WTC11 (cell line): ENCODE data around the gene SMOC1.

Experiments
- CTCF ChIP-seq: fragments of 200-600 bp; IDR thresholded peaks from 2 replicates; pipeline ENCODE4 v1.8.0; 2022; ENCODE audit warnings: antibody characterized with exemption
- SP1 ChIP-seq: sonication (generic); formaldehyde crosslinking; conservative IDR thresholded peaks from 2 replicates; pipeline ENCODE4 v1.8.1; 2022; ENCODE audit warnings: missing genetic modification reagents
- TEAD4 ChIP-seq: sonication (generic); formaldehyde crosslinking; IDR thresholded peaks from 2 replicates; pipeline ENCODE4 v1.8.0; 2022; ENCODE audit warnings: mild to moderate bottlenecking, missing genetic modification reagents
- TF ChIP-seq, protein P1 (sequence below): sonication (generic); formaldehyde crosslinking; IDR thresholded peaks from 2 replicates; pipeline ENCODE4 v1.8.1; 2022; ENCODE audit warnings: low read depth, missing genetic modification reagents, borderline replicate concordance
- TF ChIP-seq, protein P2 (sequence below): sonication (generic); formaldehyde crosslinking; IDR thresholded peaks from 2 replicates; pipeline ENCODE4 v1.8.0; 2023; ENCODE audit warnings: mild to moderate bottlenecking, missing genetic modification reagents
- TF ChIP-seq, protein P3 (sequence below): sonication (generic); formaldehyde crosslinking; IDR thresholded peaks from 2 replicates; pipeline ENCODE4 v1.8.0; 2022; ENCODE audit warnings: mild to moderate bottlenecking, missing genetic modification reagents
- TF ChIP-seq, protein P4 (sequence below): sonication (generic); formaldehyde crosslinking; IDR thresholded peaks from 2 replicates; pipeline ENCODE4 v1.8.1; 2023; ENCODE audit warnings: mild to moderate bottlenecking, moderate library complexity, missing genetic modification reagents

- TF ChIP-seq CTCF (no peak), TEAD4 (CRISPR knock-in tag) (no peak), SP1 (CRISPR knock-in tag) (no peak)
- TF ChIP-seq, protein P1, sequence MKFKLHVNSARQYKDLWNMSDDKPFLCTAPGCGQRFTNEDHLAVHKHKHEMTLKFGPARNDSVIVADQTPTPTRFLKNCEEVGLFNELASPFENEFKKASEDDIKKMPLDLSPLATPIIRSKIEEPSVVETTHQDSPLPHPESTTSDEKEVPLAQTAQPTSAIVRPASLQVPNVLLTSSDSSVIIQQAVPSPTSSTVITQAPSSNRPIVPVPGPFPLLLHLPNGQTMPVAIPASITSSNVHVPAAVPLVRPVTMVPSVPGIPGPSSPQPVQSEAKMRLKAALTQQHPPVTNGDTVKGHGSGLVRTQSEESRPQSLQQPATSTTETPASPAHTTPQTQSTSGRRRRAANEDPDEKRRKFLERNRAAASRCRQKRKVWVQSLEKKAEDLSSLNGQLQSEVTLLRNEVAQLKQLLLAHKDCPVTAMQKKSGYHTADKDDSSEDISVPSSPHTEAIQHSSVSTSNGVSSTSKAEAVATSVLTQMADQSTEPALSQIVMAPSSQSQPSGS (CRISPR knock-in tag) = no peak
- TF ChIP-seq, protein P2, sequence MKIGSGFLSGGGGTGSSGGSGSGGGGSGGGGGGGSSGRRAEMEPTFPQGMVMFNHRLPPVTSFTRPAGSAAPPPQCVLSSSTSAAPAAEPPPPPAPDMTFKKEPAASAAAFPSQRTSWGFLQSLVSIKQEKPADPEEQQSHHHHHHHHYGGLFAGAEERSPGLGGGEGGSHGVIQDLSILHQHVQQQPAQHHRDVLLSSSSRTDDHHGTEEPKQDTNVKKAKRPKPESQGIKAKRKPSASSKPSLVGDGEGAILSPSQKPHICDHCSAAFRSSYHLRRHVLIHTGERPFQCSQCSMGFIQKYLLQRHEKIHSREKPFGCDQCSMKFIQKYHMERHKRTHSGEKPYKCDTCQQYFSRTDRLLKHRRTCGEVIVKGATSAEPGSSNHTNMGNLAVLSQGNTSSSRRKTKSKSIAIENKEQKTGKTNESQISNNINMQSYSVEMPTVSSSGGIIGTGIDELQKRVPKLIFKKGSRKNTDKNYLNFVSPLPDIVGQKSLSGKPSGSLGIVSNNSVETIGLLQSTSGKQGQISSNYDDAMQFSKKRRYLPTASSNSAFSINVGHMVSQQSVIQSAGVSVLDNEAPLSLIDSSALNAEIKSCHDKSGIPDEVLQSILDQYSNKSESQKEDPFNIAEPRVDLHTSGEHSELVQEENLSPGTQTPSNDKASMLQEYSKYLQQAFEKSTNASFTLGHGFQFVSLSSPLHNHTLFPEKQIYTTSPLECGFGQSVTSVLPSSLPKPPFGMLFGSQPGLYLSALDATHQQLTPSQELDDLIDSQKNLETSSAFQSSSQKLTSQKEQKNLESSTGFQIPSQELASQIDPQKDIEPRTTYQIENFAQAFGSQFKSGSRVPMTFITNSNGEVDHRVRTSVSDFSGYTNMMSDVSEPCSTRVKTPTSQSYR (CRISPR knock-in tag) = no peak
- TF ChIP-seq, protein P3, sequence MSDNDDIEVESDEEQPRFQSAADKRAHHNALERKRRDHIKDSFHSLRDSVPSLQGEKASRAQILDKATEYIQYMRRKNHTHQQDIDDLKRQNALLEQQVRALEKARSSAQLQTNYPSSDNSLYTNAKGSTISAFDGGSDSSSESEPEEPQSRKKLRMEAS (CRISPR knock-in tag) = no peak
- TF ChIP-seq, protein P4, sequence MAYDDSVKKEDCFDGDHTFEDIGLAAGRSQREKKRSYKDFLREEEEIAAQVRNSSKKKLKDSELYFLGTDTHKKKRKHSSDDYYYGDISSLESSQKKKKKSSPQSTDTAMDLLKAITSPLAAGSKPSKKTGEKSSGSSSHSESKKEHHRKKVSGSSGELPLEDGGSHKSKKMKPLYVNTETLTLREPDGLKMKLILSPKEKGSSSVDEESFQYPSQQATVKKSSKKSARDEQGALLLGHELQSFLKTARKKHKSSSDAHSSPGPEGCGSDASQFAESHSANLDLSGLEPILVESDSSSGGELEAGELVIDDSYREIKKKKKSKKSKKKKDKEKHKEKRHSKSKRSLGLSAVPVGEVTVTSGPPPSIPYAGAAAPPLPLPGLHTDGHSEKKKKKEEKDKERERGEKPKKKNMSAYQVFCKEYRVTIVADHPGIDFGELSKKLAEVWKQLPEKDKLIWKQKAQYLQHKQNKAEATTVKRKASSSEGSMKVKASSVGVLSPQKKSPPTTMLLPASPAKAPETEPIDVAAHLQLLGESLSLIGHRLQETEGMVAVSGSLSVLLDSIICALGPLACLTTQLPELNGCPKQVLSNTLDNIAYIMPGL (CRISPR knock-in tag) = no peak
Observed at GRCh38 chr14:69964841-69965240, 85.6 kb downstream of the SMOC1 start.
